ENCODE results near the gene TSC22D4. TPM values are rescaled to one million over a fixed set of nuclear protein-coding genes. Genes with fewer than 3 reads are reported as not detected.

TSC22D4 gene
- total RNA-seq, 1 donor from 2014 or later: 42.9 TPM

DNA sequence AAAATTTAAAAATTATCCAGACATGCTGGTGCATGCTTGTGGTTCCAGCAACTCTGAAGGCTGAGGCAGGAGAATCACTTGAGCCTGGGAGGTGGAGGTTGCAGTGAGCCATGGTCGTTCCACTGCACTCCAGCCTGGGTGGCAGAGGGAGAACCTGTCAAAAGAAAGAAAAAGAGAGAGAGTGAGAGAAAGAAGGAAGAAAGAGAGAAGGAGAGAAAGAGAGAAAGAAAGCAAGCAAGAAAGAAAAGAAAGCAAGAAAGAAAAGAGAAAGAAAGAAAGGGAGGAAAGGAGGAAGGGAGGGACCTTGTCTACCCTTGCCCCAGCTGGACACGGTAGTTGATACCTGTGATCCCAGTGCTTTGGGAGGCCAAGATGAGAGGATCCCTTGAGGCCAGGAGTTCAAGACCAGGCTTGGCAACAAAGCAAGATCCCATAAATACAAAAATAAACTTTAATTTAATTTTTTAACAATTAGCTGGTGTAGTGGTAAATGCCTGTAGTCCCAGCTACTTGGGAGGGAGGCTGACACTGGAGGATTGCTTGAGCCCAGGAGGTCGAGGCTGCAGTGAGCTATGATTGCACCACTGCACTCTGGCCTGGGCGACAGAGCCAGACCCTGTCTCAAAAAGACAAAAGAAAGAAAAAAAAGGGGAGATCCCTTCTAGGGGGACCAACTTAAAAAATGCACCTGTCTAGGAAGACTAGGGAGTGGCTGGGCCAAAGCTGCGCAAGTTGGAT lies 13.9 kb upstream of the TSC22D4 start:
- no peak for DNase-seq (ENCODE audit: low spot score)

DNA sequence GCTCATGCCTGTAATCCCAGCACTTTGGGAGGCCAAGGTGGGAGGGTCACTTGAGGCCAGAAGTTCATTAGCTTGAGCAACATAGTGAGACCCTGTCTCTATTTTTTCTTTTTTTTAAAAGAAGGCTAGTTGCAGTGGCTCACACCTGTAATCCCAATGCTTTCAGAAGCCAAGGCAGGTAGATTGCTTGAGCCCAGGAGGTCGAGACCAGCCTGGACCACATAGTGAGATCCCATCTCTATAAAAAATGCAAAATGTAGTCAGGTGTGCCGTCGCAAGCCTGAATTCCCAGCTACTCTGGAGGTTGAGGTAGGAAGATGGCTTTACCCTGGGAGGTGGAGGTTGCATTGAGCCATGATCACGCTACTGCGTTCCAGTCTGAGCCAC lies 12.2 kb upstream of the TSC22D4 start:
- no peak for DNase-seq (ENCODE audit: low spot score)

DNA sequence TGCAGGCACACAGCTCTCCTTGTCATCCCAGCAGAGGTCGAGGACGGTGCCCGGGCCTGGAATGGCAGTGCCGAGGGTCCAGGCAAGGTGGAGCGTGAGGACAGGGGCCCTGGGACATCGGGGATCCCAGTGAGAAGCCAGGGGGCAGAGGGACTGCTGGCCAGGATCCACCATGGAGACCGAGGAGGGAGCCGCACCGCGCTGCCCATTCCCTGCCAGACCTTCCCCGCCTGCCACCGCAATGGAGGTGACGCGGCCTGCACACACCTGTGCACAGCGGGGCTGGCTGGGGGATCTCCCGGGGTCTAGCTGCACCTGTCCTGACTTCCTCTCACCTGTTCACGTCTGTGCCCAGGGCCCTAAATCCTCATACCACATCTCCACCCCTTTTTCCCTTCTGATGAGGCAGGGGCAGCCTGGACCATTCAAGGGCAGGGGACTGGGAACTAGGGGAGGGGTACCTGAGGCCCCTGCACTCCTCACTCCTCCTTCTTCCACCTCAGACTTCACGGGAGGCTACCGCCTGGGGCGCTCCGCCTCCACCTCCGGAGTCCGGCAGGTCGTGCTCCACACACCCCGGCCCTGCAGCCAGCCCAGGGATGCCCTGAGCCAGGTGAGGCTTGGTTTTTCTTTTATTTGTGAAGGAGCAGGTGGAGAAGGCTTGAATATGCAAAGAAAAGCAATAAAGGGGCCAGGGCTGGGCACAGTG lies 11.6 kb upstream of the TSC22D4 start:
- DNase-seq (ENCODE audit: low spot score): no peak

DNA sequence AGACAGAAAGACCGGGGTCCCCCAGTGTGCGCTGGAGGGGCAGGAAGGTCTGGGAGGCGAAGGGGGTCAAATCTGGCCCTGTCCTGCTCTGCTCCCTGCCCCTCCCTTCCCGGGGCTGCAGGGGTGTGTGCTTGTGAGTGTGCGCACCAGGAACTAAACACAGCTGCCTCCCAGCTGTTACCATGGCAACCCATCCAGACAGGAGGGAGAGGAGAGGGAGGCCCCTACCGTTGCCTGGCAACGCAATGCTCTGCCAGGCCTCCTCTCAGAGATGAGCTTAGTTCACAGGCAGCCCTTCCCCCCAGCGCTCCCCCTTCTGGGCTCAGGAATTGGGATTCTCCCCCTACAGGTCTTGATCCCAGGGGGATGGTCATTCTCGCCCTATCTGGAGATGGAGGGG lies 10.8 kb upstream of the TSC22D4 start:
- DNase-seq (ENCODE audit: low spot score): no peak

DNA sequence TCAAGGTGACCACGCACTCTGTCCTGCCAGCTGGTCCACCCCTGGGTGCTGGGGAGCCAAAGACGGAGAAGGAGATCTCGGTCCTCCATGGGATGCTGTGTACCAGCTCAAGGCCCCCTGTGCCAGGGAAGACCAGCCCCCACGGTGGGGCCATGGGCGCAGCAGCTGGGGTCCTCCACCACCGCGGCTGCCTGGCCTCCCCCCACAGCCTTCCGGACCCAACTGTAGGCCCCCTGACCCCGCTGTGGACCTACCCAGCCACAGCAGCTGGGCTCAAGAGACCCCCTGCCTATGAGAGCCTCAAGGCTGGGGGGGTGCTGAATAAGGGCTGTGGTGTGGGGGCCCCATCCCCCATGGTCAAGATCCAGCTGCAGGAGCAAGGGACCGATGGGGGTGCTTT lies 10.1 kb upstream of the TSC22D4 start:
- DNase-seq (ENCODE audit: low spot score): no peak

DNA sequence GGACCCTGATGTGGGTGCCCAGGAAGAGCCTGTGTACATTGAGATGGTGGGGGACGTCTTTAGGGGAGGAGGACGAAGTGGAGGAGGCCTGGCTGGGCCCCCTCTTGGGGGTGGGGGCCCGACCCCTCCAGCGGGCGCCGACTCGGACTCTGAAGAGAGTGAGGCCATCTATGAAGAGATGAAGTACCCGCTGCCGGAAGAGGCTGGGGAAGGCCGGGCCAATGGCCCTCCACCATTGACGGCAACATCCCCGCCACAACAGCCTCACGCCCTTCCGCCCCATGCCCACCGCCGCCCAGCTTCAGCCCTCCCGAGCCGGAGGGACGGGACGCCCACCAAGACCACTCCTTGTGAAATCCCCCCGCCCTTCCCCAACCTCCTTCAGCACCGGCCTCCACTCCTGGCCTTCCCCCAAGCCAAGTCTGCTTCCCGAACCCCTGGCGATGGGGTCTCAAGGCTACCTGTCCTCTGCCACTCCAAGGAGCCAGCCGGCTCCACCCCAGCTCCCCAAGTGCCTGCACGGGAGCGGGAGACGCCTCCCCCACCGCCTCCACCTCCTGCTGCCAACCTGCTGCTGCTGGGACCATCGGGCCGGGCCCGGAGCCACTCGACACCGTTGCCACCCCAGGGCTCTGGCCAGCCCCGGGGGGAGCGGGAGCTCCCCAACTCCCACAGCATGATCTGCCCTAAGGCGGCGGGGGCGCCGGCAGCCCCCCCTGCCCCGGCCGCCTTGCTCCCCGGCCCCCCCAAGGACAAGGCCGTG lies 9.5 kb upstream of the TSC22D4 start:
- no peak for DNase-seq (ENCODE audit: low spot score)

DNA sequence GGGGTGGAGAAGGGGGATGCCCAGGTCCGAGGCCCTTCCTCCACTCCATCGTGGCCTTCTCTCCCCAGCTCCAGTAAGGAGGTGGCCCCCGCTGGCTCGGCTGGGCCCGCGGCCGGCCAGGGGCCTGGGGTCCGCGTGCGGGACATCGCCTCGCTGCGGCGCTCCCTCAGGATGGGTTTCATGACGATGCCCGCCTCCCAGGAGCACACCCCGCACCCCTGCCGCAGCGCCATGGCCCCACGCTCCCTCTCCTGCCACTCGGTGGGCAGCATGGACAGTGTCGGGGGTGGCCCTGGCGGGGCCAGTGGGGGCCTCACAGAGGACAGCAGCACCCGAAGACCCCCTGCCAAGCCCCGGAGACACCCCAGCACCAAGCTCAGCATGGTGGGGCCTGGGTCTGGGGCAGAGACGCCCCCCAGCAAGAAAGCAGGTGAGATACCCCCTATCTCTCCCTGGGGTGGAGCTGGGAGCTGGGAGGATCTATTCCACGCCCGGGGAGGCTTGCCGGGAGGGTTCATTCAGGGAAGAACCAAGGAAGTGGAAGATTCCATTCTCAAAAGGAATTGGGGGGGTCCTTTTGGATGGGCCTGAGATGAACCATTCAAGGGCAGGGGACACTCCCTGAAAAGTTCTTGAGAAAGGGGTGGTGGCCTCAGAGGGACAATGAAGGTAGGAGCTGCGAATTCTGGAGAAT lies 7.9 kb upstream of the TSC22D4 start:
- DNase-seq (ENCODE audit: low spot score): no peak

DNA sequence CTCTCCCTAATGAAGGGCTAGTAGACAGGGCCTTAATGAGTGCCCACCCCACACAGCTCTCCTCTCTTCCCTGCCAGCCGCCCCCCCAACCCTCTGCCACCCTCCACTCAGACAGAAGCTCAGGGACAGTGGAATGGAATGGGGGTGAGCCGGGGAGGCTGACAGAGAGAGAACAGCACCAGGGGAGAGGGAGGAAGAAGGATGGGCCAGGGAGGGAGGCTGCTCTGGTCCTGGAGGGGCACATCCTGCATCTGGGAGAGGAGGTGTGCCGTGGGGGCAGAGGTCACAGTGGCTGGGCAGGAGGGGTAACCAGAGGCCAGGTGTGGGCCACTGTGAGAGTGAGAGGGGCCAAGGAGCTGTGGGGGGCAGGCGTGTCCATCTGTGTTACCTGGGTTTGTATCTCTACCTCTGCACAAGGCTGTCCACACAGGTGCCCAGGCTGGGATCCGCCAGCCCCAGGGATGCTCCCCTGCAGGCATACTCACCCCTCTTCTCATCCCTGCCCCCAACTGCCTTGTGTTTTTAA lies 7.2 kb upstream of the TSC22D4 start:
- no peak for DNase-seq (ENCODE audit: low spot score)

DNA sequence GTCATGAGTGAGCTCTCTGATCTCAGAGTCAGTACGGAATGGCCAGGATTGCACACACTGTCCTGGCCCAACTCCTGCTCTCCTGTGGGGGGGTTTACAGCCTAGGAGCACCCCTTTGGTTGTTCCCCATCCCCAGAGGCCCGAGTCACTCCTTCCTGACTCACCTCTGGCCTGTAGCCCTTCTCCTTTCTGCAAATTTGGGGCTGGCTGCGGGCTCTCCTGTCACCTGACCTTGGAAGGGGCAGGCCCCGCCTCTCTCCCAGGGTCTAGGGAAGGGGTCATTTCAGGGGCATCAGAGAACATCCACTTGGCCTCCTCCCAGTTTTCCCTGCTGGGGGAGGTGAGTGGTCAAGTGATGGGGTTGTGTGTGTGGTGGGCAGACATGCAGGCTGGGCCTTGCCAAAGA lies 6.5 kb upstream of the TSC22D4 start:
- no peak for DNase-seq (ENCODE audit: low spot score)

DNA sequence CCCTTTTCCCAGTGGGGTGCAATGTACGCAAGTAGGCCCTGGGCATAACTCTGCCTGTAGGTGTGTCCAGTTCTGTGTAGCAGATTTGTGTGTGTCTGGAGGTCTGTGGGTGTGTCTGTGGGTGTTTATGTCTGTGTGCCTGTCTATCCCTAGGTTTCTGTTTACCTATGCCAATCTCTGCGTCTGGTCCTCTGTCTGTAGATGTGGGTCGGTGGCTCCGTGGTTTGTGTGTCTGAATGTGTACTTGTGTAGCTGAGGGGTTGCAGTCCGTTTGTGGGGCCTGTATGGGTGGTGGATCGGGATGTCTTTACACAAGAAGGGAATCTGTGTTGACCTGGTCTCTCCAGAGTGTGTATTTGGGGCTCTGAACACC lies 5.6 kb upstream of the TSC22D4 start:
- DNase-seq (ENCODE audit: low spot score): no peak

DNA sequence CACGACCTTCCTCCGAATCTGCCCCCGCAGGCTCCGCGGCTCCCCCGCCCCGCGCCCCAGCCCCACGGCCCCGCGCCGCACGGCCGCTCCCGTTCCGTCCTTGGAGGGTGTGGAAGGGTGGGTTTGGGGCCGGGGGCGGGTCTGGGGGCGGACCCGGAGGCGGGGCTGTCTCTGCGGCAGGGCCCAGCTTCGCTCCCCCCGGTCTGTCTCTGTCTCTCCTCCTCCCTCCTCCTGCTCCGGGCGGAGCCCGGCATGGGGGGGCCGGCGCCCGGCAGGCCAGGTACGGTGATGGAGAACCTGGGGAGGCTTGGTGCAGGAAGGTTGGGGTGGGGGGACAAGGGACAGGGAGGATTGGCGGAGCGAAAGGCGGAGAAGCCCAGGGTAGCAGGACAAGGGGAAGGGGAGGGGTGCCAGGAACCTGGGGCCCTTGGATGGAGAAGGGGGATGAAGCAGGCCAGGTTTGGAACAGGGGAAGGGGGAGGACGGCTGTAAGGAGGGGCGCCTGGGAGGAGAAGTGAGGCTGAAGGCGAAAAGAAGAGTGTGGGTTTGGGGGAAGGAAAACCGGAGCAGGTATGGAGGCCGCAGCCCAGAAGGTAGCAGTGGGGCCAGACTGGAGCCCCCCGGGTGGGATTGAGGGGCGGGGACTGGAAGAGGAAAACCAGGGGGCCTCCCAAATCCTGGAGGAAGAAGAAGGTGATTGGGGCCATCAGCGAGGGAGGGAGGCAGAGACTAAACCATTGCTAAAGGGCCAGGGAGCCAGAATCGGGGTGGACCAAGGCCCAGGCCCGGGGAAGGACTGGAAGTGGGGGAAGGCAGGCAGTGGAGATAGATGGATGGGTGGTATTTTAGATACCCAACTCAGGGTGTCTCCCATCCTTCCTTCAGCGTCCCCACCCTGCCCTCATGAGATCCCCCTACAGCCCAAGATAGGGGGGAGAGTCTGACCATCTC lies 5.0 kb upstream of the TSC22D4 start, which contains the start of gene NYAP1:
Gene NYAP1, plus strand, starts transcription at position 206 of the 951 bp plus-strand sequence. CDS start 1,385 bp downstream, outside the sequence.
- no peak for DNase-seq (ENCODE audit: low spot score)

DNA sequence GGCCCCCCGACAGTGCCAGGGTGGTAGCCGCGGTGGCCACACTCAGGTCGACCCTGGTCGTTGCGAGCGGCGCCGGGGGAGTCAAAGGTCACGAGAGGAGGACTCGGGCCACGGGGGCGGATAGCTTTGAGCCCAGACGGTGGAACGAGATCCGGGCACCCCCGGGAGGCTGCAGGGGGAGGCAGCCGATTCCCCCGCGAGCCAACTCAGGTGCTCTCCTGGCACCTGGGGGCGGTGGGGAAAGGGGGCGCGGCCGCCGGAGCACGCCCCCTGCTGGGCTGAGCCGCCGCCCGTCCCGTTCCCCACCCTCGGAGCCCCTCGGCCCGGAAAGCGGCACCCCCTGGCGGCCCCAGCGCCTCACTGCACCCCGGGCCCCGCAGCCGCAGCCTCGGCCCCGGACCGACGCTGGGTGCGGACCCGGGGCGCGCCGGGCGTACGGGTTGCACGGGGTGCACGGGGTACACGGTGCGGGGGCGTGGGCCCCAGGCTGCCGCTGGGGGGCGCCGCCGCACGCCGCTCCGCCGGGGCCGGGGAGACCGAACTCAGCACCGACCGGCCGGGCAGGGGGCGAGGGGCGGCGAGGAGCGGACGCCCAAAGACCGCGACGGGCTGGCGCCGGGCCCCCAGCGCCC lies 4.2 kb upstream of the TSC22D4 start:
- no peak for DNase-seq (ENCODE audit: low spot score)

DNA sequence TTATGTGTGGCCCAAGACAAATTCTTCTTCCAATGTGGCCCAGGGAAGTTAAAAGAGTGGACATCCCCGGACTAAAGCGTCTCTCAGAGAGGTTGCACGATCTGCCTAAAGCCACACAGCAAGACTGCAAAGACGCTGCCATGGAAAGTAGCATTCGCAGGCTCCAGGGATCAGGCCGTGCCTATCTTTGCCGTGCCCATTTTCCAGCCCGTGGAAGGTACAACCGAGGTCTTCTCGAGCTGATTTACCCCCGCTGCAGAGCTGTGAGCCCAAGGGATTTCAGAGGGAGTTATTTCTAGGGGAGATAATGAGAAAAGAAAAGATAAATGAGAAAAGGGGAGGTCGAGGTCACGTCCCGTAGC lies 3.7 kb upstream of the TSC22D4 start:
- no peak for DNase-seq (ENCODE audit: low spot score)

DNA sequence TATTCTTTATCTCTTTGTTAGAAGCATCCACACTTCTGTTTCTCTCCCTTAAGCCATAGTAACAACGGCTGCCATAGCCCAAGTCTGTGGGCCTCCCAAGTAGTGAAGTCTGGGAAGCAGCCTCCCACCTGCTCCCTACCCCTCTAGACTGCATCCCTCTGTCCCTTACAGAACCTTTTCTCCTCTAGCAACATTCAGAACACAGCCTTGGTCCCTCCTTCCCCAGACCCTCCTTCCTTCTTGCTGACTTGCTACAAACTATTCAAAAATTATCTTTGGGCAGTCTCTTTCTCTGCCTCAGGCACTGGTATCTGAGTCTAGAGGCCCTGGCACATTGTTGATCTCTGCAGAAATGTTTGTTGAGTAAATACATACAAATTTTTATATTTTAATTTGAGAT lies 2.5 kb upstream of the TSC22D4 start:
- DNase-seq (ENCODE audit: low spot score): no peak

DNA sequence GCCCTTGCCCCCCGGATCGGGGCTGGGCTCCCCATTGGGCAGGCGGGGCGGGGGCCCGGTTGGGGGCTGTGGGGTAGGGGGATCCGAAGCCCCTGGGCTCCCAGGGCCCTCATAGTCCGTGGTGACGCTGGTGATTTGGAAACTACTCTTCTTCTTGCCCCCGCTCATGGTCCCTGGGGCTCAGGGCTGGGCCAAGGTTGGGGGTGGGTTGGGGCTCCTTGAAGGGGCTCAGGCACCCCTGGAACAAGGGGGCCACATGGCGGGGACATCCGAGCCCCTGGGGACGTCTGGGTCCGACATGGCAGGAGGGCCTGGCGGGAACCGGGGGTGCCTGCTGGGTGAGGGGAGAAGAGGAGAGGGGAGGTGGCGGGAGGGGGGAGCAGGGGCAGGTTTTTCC lies 1.1 kb downstream of the TSC22D4 start:
- DNase-seq (ENCODE audit: low spot score): no peak

DNA sequence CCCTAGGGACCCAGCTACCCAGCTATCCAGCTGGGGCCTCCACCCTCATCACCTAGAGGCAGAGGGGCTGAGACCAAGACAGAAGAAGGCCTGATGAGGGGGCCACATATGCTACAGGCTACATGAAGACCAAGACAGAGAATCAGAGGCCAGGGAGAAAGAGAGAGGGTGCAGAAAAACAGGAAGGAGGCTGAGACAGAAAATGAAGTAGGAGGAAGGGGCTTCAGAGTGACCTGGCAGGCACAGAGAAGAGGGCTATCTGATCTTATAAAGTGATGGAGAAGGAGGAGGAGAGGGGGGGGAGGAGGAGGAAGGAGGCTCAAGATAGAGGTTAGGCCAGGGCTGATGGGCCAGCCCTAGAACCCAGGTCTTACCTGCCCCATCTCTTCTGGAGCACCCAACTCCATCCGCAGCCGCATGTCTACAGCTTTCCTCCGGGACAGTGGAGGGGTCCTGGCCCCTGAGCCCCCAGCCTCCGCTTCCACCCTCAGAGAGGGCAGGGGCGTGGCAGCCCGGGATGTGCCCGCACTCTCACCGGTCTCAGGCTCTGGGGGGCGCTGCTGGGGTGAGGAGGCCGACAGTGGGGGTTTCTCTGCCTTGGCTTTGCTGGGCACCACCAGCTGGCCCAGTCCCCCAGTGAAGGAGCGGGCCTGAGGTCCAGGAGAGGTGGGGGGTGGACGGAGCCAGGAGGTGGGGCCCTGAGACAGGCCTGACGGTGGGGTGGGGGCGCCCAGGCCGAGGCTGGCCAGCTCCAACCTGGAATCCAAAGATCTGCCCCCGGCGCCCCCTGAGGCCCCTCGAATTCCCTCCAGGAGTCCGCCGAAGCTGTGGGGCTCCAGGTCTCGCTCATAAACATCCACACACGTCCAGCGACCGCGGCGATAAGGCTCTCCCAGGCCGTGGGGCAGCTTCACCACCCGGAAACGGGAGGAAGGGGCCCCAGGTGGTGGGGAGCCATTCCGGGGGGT lies 1.8 kb downstream of the TSC22D4 start:
- DNase-seq (ENCODE audit: low spot score): no peak

DNA sequence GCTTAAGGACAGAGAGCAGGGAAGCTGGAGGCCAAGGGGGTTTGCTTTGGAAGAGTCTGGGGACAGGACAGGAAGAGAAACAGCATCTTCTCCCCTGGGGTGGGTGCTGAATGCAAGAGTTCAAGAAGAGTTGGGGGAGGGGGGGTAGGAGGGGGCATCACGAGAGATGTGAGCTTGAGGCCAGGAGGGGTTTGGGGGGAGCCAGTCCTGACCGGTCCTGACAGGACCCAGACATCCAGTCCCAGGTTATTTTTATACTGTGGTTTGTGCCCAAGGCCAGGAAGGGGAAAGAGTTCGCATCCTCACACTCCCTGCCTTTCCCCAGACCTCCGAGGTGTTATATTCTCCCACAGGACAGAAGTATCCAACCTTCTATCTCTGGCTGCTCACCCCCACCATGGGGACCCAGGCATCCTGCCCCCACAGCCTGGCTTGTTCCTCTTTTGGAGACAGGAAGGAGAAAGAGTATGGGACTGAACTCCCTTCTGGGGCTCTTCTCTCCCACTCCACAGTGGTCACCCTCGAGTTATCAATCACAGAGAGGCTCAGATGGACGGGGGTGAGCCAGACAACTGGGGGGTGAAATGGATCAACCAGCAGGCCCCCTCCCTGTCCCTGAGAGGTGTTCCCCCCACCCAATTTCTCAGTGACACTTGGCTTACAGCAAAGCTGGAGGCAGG lies 2.8 kb downstream of the TSC22D4 start:
- no peak for DNase-seq (ENCODE audit: low spot score)

DNA sequence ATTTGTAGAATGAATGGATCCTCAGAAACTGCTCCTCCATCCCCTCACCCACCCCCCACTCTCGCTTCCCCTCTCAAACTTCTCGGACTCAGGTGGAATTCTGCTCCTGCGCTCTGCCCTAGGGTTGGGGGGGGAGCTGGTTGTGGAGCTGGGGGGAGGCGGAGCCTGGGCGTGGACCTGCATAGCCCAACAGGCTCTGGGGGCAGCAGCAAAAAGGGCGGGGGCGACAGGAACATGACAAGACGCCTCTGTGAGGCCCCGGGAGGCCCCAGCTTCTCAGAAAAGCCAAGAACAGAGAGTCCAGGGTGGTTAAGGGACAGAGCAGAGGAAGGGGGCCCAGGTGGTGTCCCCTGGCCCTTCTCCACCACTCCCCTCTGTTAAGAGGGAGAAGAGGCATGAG lies 3.5 kb downstream of the TSC22D4 start:
- DNase-seq (ENCODE audit: low spot score): no peak

Data from ureter (tissue), 1 donor.